HG03439 (cell line): ENCODE measurements around the gene POLR3H.

Source experiments
- ATAC-seq: cut with Tn5 transposase; IDR thresholded peaks from one replicate; pipeline ENCODE4 v1.9.1; 2021; ENCODE audit warnings: mild to moderate bottlenecking, moderate library complexity; ENCODE audit not compliant: unreplicated experiment

The POLR3H gene

DNA sequence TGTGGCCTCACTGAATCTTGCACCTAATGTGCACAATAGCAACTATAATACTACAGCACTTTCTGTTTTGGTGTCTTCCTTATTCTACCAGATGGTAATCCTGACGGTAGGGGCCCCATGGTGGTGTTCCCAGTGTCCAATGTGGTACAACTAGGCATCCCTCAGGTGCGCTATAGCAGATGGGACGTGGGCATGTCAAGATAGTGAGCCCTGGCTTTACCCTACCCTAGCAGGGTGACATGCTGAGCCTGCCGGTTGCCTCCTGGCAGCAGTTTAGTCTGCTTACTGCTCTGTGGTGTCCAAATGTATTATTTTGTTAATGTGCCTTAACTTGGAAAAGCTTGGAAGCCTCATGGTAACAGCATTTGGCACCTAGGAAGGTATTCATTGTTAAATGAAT lies 56.2 kb downstream of the POLR3H start:
- no peak for ATAC-seq

DNA sequence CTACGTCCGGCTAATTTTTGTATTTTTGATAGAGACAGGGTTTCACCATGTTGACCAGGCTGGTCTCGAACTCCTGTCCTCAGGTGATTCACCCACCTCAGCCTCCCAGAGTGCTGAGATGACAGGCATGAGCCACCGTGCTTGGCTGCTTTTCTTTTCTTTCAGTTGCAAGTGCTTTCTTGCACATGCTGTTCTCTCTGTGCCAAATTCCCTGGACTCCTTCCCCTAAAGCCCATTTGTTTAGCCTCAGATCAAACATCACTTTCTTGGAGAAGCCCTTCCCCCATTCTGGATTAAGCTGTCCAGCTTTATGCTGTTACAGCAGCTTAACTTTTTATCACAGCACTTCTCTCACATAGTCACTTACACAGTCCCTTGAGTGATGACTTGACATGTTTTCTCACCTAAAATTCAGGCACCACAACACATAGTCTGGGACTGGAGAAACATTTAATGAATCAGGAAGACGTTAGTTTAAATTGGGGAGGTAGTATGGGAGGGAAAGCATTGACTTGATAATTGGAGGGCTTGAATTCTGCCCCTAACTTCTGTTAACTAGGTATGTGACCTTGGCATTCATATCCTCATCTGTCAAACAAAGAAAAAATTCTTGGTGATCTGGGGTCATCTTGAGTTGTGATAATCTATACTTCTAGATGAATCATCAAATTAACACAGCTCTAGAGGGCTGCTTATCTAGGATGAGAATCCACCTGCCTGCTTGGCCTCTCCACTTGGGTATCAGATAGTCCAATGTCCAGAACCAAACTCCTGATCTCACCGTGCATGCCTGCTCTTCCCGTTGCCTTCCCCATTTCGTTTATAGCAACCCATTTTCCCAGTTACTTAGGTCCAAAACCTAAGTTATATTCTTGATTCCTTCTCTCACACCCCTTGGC lies 57.0 kb downstream of the POLR3H start:
- ATAC-seq = no peak

DNA sequence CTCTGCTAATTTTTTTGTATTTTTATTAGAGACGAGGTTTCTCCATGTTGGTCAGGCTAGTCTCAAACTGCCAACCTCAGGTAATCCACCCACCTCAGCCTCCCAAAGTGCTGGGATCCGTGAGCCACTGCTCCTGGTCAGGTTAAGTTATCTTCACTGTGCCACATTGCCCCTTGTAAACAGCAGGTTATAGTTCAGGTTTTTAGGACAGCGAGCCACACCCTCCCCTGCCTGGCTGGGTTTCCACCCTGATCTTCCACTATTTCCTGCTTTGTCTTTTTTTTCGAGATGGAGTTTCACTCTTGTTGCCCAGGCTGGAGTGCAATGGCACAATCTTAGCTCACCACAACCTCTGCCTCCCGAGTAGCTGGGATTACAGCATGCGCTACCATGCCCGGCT lies 59.2 kb downstream of the POLR3H start:
- no peak for ATAC-seq

DNA sequence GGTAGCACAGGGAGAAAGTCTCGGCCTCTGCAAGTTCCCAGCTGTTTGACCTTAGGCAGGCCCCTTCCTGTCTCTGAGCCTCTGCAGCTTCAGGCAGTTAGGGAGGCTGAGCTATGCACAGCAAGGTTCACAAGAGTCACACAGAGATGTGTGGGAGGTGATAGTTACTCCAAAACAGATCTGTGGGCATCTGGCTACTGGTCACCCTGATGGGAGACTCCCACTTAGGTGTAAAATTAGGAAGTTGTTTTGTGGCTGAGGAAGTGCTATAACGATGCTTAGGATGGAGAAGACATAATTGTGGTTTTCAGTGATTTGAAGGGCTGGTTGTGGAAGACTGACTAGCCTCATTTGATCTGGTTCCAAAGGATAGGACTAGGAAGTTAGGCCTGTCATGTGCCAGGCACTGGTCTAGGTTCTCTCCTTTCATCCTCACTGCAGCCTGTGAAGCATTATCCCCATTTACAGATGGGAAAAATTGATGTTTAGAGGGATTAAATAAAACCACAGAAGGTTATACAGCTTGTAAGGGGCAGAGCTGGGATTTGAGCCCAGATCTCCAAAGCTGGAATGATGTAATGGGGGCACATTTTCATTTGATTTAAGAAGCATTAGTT lies 61.8 kb downstream of the POLR3H start:
- ATAC-seq = no peak

DNA sequence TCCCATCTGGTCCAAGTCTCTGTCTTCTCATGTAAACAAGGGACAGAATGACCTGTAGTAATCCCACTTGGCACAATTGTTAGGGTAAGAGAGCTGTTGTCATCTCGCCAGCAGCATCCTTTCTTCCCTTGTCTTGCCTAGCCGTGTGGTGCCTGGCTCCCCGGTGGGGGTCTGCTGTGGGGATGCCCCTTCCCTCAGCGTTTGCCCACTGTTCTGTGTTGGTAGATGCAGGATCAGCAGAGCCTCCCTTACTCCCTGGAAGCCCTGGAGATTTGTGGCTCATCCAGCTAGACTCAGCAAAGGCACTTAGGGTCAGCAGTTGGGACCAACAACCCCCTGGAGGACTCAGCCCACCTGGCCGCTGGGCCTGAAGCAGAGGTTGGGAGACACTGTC lies 62.3 kb downstream of the POLR3H start:
- no peak for ATAC-seq

DNA sequence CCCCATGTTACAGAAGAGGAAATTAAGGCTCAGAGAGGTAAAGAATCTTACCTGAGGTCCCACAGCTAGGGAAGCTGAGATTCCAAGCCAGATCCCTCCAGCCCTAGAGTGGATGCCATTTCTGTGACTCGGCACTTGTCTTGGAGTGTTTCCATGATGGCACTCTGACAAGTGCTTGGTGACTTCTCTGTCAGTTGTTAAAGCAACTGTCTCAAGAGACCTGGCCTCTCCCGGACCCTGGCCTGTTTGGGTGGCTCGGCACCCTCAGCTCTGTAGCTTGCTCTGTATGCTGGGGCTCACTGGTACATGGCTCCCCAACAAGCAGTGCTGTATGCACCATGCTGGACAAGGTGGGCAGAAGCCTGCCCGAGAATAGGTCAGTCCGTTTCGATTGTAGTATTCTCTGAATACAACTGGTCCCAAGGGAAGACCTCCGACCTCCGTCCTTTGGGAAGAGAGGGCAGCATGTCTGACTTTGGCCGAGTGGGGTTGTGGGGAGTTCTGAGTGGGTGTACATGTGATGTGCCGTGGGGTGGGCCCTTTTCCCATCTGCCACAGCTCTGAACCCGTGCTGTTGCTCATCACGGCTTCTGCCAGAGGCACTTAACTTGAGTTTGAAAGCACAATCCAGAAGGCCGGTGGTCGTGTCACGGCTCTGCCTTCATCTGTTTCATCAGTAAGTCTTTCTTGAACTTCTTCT lies 63.0 kb downstream of the POLR3H start:
- no peak for ATAC-seq

DNA sequence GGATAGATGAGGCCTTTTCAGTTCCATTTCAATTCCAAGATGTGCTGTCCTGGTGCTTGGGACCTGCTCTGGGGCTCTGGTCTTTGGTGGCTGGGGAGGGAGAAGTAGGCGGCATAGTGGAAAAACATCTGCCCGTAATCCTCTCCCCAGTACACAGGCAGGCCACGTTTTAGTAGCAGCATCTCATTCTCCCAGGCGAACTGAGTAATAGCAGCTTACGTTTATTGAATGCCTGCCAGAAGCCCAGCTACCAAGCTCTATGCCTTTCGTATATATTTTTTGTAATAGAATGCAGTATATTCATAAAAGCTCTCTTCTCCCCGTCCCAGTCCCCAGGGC lies 63.9 kb downstream of the POLR3H start:
- ATAC-seq = no peak

DNA sequence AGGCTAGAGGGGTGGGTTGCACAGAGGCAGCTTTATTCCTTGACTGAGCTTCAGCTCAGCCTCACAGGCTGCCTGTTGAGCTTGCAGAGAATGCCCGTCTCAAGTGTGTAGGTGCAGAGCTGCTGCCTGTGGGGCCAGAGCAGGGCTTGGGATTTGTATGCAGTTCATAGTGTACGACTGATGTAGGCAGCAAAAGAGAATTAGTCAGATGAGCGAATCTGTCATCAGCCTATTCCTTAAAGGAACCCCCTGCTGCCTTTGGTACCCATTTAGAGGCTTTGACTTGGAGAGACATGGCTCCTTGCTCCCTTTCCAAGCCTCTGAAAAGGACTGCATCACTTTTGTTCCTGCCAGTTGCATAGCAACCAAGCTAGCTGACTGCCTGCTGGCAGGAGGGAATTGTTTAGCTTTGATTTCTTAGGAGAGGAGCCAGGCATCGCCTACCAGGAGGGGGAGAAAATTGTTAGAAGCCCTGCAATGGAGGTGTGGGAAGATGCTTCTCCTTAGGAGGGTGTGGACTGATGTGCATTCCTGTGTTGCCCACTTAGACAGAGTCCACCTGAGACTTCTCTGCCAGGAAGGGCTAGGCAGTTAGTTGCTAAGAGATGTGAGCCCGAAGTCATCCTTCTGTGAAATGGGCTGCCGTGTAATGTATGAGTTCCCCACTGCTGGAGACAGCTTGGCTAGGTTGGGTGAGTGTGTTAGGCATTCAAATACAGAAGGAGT lies 64.4 kb downstream of the POLR3H start:
- ATAC-seq = no peak

DNA sequence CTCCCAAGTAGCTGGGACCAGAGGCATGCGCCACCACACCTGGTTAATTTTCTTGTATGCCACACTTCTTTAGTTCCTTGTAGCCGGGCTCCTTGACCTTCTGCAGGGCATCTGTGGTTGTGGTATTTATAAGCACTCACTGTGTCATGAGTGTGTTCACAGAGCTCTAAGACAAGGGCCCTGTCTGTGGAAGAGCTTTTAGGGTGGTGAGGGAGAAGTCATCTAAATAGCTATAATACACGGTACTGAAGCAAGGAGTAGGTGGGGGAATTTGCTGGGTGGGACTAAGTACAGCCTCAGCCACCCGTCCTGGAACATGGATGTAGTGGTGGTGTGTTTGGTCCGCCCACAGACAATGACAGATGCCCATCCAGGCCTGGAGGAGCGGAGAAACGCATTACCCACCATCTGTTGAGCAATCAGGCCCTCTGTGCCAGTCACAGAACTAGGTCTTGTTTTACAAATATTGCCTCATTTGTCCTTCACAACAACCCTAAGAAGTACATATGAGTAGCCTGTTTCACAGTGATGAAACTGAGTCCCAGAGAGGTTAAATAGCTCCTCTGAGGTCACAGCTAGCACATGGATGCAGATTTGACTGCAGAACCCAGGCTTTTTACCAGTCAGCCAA lies 65.3 kb downstream of the POLR3H start:
- ATAC-seq = no peak

DNA sequence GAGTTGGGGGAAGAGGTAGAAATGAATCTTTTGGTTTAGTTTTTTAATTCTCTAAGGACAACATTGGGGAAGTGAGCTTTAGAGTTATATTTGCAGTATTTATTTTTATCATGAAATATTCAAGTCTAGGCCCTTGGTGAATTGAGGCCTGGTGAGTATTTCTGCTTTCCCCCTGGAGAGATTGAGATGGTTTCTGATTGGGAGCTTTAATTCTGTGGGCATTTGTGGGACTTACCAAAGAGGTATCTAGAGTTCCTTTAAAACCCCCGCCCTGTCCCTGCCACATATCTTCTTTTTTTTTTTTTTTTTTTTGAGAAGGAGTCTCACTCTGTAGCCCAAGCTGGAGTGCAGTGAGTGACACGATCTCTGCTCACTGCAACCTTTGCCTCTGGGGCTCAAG lies 65.8 kb downstream of the POLR3H start:
- ATAC-seq = no peak
